GM19438 (cell line): ENCODE results near the gene C10orf53.
"Not testable (repeated sequence)": the region's sequence is repeated elsewhere in the genome, so short reads cannot be mapped to it uniquely, and the experiment has no call there.

Experiments
- ATAC-seq: cut with Tn5 transposase; IDR thresholded peaks from one replicate; pipeline ENCODE4 v1.9.1; 2021; ENCODE audit warnings: low read depth; ENCODE audit not compliant: unreplicated experiment

C10orf53 gene

DNA sequence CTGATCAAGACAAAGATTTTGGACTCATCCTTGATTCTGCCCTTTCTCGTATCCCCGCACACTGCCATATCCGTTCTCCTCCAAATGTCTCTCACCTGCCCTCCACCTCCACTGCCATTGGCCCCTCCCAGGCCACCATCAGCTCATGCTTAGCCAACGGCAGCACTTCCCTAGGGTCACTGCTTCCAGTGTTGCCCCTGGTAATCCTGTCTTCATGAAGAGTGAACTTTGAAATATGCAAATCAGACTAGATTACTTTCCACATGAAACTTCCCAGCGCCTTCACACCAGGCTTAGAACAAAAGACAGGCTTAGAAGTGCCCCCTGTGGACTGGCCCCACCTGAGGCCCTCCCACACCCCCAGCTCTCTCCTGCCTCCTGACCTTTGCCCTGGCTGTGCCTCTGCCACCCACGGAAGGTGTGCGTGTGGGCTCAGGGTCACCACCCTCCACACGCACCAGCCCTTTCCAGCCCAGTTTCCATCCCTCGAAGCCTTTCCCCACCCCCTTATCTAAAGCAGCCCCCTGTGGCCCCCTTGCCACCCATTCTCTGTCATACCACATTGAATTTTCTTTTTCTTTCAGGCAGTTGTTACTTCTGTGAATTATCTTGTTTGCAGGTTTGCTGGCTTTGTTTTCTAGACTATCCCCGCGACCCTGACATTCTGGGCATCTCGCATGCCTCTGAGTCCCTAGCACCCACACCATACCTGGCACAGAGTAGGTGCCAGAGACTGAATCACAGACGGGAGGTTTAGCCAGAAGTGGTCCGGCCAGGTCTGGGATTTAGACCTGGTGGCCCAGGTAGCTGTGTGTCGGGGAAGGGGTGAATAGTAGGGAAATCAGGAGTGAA is 26.8 kb upstream of the C10orf53 start:
- ATAC-seq = no peak

DNA sequence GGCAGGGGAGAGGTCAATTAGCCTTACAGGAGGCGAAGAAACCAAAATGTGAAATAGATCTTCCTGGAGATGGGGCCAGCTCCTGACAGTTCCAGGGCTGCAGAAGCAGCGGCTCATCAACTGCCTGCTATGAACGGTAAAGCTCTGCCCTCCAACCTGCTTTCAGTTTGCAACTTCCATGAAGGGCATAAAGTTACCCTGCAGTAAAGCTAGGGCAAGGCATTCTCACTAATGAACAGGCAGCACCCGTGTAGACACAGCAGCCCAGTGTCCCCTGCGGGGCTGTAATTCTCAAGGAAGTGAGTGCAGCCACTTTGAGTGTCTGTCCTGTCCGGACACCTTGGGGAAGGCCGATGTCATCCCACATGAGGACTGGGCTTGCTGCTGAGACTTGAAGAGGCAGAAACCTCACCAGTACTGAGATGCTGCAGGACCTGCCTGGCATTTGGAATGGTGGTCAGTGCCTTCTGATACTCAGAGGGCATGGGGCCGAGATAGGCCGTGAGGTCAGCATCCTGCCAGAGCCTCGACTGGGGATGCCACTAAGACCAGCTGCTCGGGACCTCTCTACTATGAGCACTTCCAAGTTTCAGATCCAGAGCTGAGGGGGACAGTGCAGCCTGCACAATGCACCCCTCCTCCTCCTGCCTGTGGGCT is 26.1 kb upstream of the C10orf53 start:
- ATAC-seq = no peak

- no peak for ATAC-seq
These were observed 25.3 kb upstream of the C10orf53 start for GRCh38 chr10:49654036-49654693.

DNA sequence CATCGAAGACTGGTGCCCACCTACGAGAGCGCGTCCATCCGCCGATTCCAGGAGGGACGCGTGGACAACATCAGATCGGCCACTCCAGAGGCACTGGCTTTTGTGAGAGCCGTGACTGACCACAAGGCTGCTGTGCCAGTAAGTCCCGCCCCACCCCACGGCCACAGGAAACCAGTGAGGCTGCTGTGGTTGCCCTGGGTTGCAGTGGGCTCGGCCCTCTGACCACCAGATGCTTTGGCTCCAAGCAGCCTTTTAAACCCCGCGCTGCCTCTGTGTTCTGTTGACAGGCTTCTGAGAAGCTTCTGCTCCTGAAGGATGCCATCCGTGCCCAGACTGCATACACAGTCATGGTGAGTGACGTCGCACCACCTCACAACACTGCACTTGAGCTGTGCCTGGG is 24.4 kb upstream of the C10orf53 start:
- ATAC-seq = no peak

DNA sequence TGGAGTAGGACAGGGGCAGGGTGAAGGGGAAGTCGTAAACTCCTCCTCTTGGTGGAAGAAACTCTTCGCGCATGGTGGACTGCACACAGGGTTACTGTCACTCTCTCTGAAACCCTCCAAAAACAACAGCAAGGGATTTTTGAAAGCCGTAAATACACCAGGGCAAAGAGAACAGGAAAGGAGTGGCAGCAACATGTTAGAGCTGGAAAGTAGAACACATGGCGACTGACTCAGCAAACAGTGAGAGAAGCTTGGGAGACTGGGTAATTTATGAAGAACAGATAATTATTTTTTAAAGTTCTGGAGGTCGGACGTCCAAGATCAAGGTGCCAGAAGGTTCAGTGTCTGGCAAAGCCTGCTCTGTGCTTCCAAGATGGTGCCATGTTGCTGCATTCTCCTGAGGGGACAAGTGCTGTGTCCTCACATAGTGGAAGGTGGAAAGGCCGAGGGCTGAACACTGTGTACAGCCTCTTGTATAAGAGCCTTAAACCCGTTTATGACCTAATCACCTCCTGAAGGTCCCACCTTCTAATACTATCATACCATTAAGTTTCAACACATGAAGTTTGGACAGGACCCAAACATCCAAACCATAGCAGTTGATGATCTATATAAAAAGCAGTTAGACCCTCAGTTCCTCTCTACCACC is 22.5 kb upstream of the C10orf53 start:
- no peak for ATAC-seq

DNA sequence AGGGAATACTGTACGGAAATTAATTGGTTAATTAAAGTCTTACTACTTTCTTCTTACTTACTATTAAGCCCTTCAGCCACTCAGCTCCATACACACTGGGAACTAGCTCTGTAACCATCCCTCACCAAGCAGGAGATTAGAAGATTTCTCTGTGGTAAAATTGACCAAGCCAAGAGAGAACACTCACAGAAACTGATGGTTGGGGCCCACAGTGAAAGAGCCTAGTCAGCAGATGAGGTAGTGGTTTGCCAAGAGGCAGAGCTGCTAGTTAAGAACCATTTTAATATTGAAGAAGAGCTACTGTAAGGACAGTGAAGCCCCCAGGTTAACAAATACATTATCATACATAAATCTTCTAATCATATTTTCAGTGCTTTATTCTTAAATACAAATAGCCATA is 21.8 kb upstream of the C10orf53 start:
- no peak for ATAC-seq

DNA sequence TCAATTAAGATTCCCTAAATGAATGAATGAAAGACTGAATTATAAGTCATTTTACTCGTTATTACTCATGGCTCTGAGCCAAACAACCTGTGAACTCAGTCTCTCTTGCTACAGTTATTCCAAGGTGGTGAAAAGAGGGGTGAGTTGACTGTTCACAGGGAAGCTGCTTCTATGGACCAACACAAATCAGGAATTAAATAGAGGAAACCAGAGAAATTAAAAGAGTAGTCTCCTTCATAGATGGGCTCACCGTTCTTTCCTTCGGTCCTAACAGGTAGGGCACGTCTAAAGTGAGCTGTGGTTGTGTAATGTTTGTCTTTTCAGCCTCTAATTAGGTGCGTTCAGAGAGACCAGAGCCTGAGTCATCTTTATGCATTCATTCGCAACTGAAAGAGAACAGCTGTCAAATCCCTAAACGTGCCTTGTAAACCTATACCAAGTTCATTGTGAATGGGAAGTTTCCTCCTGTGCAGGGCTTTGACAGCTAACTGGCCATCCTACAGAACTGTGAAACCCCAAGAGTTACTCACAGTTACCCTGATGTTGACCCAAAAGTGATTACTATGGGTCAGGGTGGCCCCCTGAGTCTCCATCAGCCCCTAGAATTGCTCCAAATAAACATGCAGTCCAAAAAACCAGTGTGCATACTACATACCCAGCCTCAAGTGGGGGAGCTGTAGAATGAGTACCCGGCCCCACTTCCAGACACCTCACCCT is 18.2 kb upstream of the C10orf53 start:
- ATAC-seq = no peak

- ATAC-seq = no peak
These were observed 17.2 kb upstream of the C10orf53 start for GRCh38 chr10:49662169-49662830.

DNA sequence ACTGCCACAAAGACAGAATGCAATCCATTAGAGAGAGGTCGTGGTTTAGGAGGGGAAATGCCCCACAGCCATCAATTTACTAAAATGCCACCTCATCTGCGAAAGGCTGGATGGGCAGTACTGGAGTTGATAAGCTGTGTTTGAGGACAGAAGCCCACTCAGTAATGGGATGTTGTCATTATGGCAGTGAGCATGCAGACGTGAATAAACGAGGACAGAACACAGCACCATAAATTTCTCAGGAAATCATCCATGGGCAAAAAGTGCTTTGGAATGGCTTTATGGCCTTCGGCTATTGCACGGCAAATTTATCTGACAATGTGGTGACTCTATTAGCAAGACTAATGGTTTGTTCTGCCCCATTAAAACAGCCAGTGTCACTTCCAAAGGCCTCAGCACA is 15.9 kb upstream of the C10orf53 start:
- no peak for ATAC-seq

DNA sequence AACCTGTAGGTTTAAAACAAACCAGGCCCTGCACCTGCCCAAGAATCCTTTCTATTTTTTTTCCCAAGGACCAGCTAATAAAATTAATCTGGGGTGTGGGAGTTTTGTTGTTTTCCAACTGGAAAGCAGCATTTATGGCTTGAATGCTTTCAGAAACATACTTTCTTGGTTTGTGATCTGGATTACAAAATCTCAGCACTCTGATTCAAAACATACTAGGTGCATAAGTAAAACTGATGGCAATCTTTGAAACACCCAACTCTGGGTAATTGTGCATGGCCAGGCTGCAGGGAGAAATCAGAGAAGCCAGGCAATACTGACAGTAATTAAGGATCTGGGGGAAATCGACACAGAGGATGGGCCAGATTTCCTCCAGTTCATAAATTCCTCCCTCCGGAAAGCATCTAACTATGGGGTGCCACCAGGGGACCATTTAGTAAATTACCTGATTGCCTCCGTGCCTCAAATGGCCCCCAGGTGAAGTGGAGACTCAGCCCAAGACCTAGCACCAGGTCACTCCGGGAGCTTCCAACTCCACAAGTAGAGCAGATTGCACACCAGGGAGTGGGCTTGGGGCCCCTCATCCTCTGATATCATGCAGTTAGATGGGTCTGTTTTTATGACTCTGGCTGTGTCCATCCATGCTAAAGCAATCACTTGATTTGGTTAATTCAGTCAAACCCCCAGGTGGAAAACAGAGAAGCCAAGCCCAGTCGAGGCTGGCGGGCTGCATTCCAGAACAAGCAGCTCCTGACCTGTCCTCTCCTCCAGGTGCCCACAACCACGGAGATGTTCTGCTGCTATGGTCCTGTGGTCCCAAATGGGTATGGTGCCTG is 15.2 kb upstream of the C10orf53 start:
- no peak for ATAC-seq

DNA sequence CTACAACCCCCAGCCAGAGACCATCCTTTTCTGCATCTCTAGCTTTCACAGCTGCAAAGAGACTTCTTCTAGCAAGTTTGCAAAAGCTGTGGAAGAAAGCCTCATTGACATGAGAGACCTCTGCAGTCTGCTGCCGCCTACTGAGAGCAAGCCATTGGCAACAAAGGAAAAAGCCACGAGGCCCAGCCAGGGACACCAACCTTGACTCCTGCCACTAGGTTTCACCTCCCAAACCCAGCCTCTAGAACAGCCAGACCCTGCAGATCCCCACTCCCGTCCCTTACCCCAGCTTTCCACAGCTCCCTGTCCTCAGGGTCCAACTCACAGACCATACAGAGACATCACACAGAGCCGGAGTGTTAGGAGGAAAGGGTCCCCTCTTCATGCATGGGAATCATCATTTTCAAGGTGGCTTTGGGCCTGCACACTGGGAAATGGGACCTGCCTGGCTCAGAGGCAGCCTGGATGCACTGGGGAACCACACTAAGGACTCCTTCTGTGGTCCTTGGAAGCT is 14.6 kb upstream of the C10orf53 start:
- no peak for ATAC-seq

DNA sequence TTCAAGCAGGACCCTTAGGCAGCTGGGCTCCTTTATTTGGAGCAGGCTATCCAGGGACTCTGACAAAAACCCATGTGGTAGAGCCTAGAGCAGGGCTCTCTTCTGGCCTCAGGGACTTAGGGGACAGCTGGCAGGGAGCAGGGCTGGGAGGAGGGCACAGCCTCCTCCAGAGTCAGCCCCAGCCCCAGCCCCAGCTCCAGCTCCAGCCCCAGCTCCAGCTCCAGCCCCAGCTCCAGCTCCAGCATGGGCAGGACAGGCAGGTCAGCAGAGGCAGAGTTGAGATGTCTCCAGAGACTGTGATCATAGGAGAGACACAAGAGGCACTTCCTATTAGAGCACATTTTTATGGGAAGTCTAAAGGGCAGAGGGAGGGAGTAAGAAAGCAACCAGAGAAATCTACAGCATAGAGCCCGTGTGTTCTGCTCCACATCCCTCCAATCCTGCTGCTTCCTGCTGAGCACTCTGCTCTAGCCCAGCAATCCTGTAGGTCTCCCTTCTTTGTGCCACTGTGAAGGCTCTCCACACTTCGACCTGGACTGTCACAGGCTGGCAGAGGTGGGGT is 13.3 kb upstream of the C10orf53 start:
- ATAC-seq = no peak

- no peak for ATAC-seq
These were observed 12.8 kb upstream of the C10orf53 start for GRCh38 chr10:49666685-49667084.

DNA sequence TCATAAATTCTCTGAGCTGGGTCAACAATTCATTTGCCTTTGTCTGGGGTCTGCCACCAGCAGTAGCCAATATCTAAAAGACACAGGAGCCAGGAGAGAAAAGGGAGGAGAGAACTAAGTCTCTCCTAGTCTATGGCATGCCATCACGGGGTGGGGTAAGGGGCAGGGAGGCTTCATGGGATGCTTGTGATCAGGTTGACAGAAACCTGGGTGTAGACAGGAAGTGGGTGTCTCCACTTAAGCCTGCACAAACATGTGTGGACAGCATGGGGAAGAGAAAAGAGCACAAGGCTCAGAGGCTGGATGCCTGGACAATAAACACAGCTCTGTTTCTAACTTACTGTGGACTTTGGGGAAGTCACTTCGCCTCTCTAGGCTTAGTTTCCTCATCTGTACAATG is 11.5 kb upstream of the C10orf53 start:
- ATAC-seq = no peak

GRCh38 chr10:49668684-49669083 is 10.8 kb upstream of the C10orf53 start:
- ATAC-seq = no peak

- ATAC-seq = no peak
These were observed 498 bp upstream of the C10orf53 start for GRCh38 chr10:49678827-49679479.

DNA sequence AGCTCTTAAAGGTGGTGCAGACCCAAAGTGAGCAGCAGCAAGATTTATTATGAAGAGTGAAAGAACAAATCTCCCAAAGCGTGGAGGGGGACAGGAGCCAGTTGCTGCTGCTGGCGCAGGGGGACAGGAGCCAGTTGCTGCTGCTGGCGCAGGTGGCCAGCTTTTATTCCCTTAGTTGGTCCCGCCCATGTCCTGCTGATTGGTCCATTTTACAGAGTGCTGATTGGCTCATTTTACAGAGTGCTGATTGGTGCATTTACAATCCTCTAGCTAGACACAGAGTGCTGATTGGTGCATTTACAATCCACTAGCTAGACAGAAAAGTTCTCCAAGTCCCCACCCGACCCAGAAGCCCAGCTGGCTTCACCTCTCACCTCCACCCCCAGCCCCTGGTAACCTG is 3.0 kb downstream of the C10orf53 start:
- not testable (repeated sequence) for ATAC-seq

- no peak for ATAC-seq
These were observed 3.4 kb downstream of the C10orf53 start for GRCh38 chr10:49682879-49683278.
